ENCODE data around the gene TMA16.

- TF ChIP-seq CTCF (IDR thresholded peaks at IDR 0.05) (no peak), EP300 (IDR thresholded peaks at IDR 0.05) (no peak)
These were observed 12.3 kb upstream of the TMA16 start for GRCh38 chr4:163482190-163482589.

Measured in stomach (tissue), 4 donors.